Activated gamma-delta T cell treated with anti-CD3 and anti-CD28 coated beads, Interleukin-2, amount 50 U/mL, for 16 hours (primary cell): ENCODE data around the gene SCN10A.

Experiments
- DNase-seq: peaks from one replicate; pipeline ENCODE4 v3.0.0-alpha.2; 2020; ENCODE audit warnings: low read depth

SCN10A gene

GRCh38 chr3:38773528-38773927, 42.5 kb downstream of the SCN10A start:
- DNase-seq: no peak

GRCh38 chr3:38763569-38763968, 52.4 kb downstream of the SCN10A start:
- DNase-seq: no peak

GRCh38 chr3:38758557-38758956, 57.5 kb downstream of the SCN10A start:
- DNase-seq: no peak

- no peak for DNase-seq
Measured at GRCh38 chr3:38757721-38758120, 58.3 kb downstream of the SCN10A start.

- no peak for DNase-seq
Measured at GRCh38 chr3:38756892-38757291, 59.1 kb downstream of the SCN10A start.

- DNase-seq: no peak
Measured at GRCh38 chr3:38755130-38755529, 60.9 kb downstream of the SCN10A start.

GRCh38 chr3:38746641-38747040, 69.4 kb downstream of the SCN10A start:
- no peak for DNase-seq

GRCh38 chr3:38743043-38743442, 73.0 kb downstream of the SCN10A start:
- no peak for DNase-seq

- DNase-seq: no peak
Measured at GRCh38 chr3:38742550-38742949, 73.5 kb downstream of the SCN10A start.

GRCh38 chr3:38740537-38740936, 75.5 kb downstream of the SCN10A start:
- no peak for DNase-seq

- no peak for DNase-seq
Measured at GRCh38 chr3:38739931-38740330, 76.1 kb downstream of the SCN10A start.

GRCh38 chr3:38739396-38739689, 76.7 kb downstream of the SCN10A start:
- DNase-seq: no peak

- DNase-seq: no peak
Measured at GRCh38 chr3:38738630-38739395, 77.2 kb downstream of the SCN10A start.

GRCh38 chr3:38731522-38731921, 84.5 kb downstream of the SCN10A start:
- DNase-seq: no peak

GRCh38 chr3:38730281-38730680, 85.7 kb downstream of the SCN10A start:
- DNase-seq: no peak

- no peak for DNase-seq
Measured at GRCh38 chr3:38728008-38728407, 88.0 kb downstream of the SCN10A start.

- no peak for DNase-seq
Measured at GRCh38 chr3:38726751-38727150, 89.3 kb downstream of the SCN10A start.

GRCh38 chr3:38725726-38726419, 90.1 kb downstream of the SCN10A start:
- no peak for DNase-seq

GRCh38 chr3:38724392-38724736, 91.7 kb downstream of the SCN10A start:
- DNase-seq: no peak

GRCh38 chr3:38723569-38724391, 92.2 kb downstream of the SCN10A start:
- no peak for DNase-seq

- no peak for DNase-seq
Measured at GRCh38 chr3:38722781-38723568, 93.0 kb downstream of the SCN10A start.

- no peak for DNase-seq
Measured at GRCh38 chr3:38721207-38721772, 94.7 kb downstream of the SCN10A start.
